ENCODE results near the gene YEATS2.
"Not testable (repeated sequence)": the region's sequence is repeated elsewhere in the genome, so short reads cannot be mapped to it uniquely, and the experiment has no call there.

YEATS2 gene

DNA sequence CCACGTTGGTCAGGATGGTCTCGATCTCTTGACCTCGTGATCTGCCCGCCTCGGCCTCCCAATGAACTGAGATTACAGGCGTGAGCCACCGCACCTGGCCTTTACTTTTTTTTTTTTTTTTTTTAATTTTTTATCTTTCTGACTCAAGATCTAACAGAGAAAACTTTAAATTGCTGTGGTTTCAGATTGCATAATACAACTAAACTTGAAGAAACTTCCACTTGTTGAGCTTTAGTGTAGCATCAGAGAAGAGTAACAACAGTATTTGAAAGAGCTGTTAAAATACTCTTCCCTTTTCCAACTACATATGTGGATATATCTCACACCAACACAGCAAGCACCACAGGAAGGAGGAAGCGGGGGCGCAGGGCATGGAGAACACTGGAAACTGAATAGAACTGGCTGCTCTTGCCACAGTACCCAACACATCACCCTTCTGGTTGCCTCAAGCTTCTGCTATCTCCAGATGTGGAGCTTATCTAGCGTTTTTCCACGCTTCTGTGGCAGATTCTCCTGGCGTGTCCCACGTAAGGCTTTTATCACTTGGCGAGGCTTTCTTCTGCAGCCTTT lies 82.4 kb downstream of the YEATS2 start:
- Histone ChIP-seq H3K4me1 (ENCODE audit: insufficient read depth, low read length) (no peaks in the 10 kb centered on the region), H3K36me3 (ENCODE audit: insufficient read depth, low read length) (peaks cover 37% of the 10 kb centered on the region), H3K4me3 (ENCODE audit: low read depth in 1 of 2, low read length in 2 of 2) (no peak overlapping the region), H3K9me3 (ENCODE audit: low read length) (no peaks in the 10 kb centered on the region), H3K27ac (ENCODE audit: low read depth, low read length) (no peak overlapping the region), H3K9ac (ENCODE audit: low read length) (no peak overlapping the region), H3K27me3 (ENCODE audit: control insufficient read depth in 1 of 2, insufficient read depth in 2 of 2, low read length in 2 of 2) (no peaks in the 10 kb centered on the region)

DNA sequence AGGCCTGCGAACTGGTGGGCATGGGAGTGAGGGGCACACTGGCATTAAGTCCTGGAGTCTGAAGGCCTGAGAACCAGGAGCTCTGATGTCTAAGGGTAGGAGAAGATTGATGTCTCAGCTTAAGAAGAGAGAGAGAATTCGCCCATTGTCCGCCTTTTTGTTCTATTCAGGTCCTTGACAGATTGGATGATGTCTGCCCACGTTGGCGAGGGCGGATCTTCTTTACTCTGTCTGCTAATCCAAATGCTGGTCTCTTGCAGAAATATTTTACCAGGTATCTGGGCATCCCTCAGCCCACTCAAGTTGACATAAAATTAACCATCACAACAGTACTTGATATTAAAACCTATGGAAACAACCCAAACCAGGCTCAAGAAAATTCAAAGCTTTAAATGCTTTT lies 83.6 kb downstream of the YEATS2 start:
- peaks cover 31% of the 10 kb centered on the region for H3K36me3 ChIP-seq (ENCODE audit: insufficient read depth, low read length)
- H3K27ac ChIP-seq (ENCODE audit: low read depth, low read length): no peak overlapping the region
- no peak overlapping the region for H3K9ac ChIP-seq (ENCODE audit: low read length)
- no peak overlapping the region for H3K4me3 ChIP-seq (ENCODE audit: low read depth in 1 of 2, low read length in 2 of 2)
- H3K4me1 ChIP-seq (ENCODE audit: insufficient read depth, low read length): no peaks in the 10 kb centered on the region
- H3K9me3 ChIP-seq (ENCODE audit: low read length): no peaks in the 10 kb centered on the region
- no peaks in the 10 kb centered on the region for H3K27me3 ChIP-seq (ENCODE audit: control insufficient read depth in 1 of 2, insufficient read depth in 2 of 2, low read length in 2 of 2)

DNA sequence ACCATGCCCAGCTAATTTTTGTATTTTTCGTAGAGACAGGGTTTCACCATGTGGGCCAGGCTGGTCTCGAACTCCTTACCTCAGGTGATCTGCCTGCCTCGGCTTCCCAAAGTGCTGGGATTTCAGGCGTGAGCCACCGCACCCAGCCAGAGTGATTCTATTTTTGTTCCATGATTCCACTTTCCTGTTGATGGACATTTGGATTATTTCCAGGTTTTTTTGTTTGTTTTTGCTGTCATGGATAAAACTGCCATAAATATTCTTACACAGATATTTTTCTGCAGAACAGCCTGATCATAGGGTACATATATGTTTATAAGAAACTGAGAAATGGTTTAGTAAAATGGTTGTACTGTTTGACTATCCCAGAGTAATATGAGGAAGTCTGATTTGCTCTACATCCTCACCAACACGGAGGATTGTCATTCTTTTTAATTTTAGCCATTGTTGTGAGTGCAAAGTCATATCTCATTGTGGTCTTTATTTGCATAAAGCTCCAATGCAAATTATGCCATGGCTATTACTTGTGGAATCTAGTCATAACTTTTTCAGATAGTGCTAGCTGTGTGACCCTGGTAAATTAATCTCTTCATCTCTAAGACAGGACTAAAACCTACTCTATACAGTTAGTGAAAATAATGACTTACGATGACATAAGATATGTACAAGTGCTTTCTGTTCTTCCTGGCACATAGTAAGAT lies 85.1 kb downstream of the YEATS2 start:
- Histone ChIP-seq H3K27ac (ENCODE audit: low read depth, low read length) (no peak overlapping the region), H3K4me3 (ENCODE audit: low read depth in 1 of 2, low read length in 2 of 2) (no peak overlapping the region), H3K36me3 (ENCODE audit: insufficient read depth, low read length) (peaks cover 25% of the 10 kb centered on the region), H3K9ac (ENCODE audit: low read length) (no peak overlapping the region), H3K27me3 (ENCODE audit: control insufficient read depth in 1 of 2, insufficient read depth in 2 of 2, low read length in 2 of 2) (no peaks in the 10 kb centered on the region), H3K9me3 (ENCODE audit: low read length) (no peaks in the 10 kb centered on the region), H3K4me1 (ENCODE audit: insufficient read depth, low read length) (no peaks in the 10 kb centered on the region)

DNA sequence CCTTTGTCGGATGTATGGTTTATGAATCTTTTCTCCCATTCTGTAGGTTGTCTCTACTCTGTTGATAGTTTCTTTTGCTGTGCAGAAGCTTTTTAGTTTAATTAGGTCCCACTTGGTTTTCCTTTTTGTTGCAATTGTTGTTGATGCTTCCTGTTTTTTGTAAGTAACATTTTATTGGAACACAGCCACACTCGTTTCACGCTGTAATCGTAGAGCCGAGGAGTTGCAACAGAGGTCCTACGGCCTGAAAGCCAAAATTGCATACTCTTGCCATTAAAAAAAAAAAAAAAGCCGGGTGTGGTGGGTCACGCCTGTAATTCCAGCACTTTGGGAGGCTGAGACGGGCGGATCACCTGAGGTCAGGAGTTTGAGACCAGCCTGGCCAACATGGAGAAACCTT lies 86.9 kb downstream of the YEATS2 start:
- not testable (repeated sequence) for H3K4me3 ChIP-seq (ENCODE audit: low read depth in 1 of 2, low read length in 2 of 2); H3K4me1 ChIP-seq (ENCODE audit: insufficient read depth, low read length); H3K9ac ChIP-seq (ENCODE audit: low read length); H3K27ac ChIP-seq (ENCODE audit: low read depth, low read length); H3K9me3 ChIP-seq (ENCODE audit: low read length); H3K27me3 ChIP-seq (ENCODE audit: control insufficient read depth in 1 of 2, insufficient read depth in 2 of 2, low read length in 2 of 2)
- peaks cover 20% of the 10 kb centered on the region for H3K36me3 ChIP-seq (ENCODE audit: insufficient read depth, low read length)

DNA sequence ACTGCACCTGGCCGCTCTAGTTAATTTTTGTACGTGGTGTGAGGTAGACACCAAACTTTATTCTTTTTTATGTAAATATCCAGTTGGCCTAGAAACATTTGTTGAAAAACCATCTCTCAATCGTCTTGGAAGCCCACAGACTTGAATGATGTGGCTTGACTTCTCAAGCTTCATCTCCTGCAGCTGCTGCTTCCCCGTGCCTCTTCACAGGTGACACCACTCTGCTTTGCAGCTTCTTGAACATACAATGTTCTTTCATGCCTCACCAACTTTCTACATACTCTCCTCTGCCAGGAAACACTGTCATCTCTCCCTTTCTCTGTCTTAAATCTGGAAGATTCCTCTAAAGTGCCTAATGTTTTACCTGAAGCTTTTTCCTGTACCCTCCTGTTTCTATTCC lies 92.2 kb downstream of the YEATS2 start:
- Histone ChIP-seq H3K4me1 (ENCODE audit: insufficient read depth, low read length) (no peaks in the 10 kb centered on the region), H3K27me3 (ENCODE audit: control insufficient read depth in 1 of 2, insufficient read depth in 2 of 2, low read length in 2 of 2) (no peaks in the 10 kb centered on the region), H3K4me3 (ENCODE audit: low read depth in 1 of 2, low read length in 2 of 2) (no peak overlapping the region), H3K27ac (ENCODE audit: low read depth, low read length) (no peak overlapping the region), H3K9ac (ENCODE audit: low read length) (no peak overlapping the region), H3K36me3 (ENCODE audit: insufficient read depth, low read length) (peaks cover 27% of the 10 kb centered on the region), H3K9me3 (ENCODE audit: low read length) (no peaks in the 10 kb centered on the region)

DNA sequence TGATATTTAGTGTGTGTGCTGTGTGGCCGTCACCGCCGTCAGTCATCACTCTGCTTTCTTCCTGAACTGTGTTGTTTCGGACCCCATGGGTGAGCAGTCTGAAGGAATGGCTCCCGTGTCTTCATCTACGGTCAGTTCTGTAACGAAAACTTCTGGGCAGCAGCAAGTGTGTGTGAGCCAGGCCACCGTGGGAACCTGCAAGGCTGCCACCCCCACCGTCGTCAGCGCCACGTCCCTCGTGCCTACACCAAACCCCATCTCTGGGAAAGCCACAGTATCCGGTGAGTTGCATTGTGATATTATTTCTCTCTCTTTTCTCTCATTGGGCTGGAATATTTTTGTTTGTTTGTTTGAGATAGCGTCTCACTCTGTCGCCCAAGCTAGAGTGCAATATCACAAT lies 93.1 kb downstream of the YEATS2 start:
- no peaks in the 10 kb centered on the region for H3K9me3 ChIP-seq (ENCODE audit: low read length)
- H3K4me3 ChIP-seq (ENCODE audit: low read depth in 1 of 2, low read length in 2 of 2): no peak overlapping the region
- no peaks in the 10 kb centered on the region for H3K4me1 ChIP-seq (ENCODE audit: insufficient read depth, low read length)
- H3K27me3 ChIP-seq (ENCODE audit: control insufficient read depth in 1 of 2, insufficient read depth in 2 of 2, low read length in 2 of 2): no peaks in the 10 kb centered on the region
- peaks cover 26% of the 10 kb centered on the region for H3K36me3 ChIP-seq (ENCODE audit: insufficient read depth, low read length)
- H3K27ac ChIP-seq (ENCODE audit: low read depth, low read length): no peak overlapping the region
- no peak overlapping the region for H3K9ac ChIP-seq (ENCODE audit: low read length)

DNA sequence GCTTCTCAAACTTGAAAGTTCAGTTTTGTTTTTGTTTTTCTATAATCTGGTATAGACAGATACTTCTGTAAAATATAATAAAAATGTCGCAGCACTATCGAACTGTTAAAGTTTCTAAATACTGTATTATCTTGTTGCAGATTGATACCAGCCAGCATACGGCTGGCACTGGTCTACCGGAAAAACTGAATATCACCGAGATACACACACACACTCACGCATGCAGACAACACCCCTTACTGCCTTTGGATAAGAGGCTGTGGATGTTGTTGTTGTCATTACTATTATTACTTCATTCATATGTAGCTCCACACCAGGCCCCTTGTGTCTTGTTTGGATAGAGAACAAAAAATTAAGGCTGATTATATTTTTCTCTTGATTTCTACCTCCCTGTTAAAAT lies 95.4 kb downstream of the YEATS2 start:
- Histone ChIP-seq H3K9ac (ENCODE audit: low read length) (no peak overlapping the region), H3K36me3 (ENCODE audit: insufficient read depth, low read length) (peaks cover 18% of the 10 kb centered on the region), H3K4me1 (ENCODE audit: insufficient read depth, low read length) (no peaks in the 10 kb centered on the region), H3K9me3 (ENCODE audit: low read length) (no peaks in the 10 kb centered on the region), H3K27me3 (ENCODE audit: control insufficient read depth in 1 of 2, insufficient read depth in 2 of 2, low read length in 2 of 2) (no peaks in the 10 kb centered on the region), H3K27ac (ENCODE audit: low read depth, low read length) (no peak overlapping the region), H3K4me3 (ENCODE audit: low read depth in 1 of 2, low read length in 2 of 2) (no peak overlapping the region)

DNA sequence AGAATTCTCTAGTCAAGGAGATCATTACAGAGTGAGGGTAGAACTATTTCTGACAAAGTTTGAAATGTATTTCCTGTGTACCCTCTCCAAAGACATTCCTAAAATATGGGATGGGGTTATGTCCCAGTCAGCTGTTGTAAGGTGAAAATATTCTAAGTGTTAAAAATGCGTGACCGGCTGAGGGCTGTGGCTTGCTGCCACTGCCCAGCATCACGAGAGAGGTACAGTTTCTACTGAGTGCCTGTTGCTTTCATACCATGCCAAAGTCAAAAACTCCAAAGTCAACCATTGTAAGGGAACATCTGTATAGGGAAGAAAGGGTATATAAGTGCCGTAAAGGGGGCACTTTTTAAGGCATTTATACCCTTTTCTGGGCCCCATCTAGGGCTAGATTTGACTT lies 96.9 kb downstream of the YEATS2 start:
- Histone ChIP-seq H3K9ac (ENCODE audit: low read length) (no peak overlapping the region), H3K27me3 (ENCODE audit: control insufficient read depth in 1 of 2, insufficient read depth in 2 of 2, low read length in 2 of 2) (no peaks in the 10 kb centered on the region), H3K36me3 (ENCODE audit: insufficient read depth, low read length) (peaks cover 29% of the 10 kb centered on the region), H3K27ac (ENCODE audit: low read depth, low read length) (no peak overlapping the region), H3K4me3 (ENCODE audit: low read depth in 1 of 2, low read length in 2 of 2) (no peak overlapping the region), H3K9me3 (ENCODE audit: low read length) (no peaks in the 10 kb centered on the region), H3K4me1 (ENCODE audit: insufficient read depth, low read length) (no peaks in the 10 kb centered on the region)

DNA sequence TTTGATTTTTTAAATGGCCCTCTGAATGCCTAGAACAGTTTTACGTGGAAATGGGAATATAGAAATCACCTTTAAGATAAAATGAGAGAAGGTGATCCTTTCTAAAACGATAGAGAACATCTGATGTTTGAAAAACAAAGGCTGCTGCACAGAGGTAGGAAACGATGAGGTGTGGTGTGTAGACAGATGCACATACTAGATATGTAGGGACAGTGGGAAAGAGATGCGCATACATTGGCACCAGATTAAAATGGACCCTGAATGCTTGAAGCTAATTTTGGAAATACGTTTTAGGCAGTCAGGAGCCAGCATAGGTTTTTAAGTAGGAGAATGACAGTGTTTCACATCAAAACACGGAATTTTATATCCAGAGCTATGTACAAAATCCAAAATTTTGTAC lies 98.8 kb downstream of the YEATS2 start:
- Histone ChIP-seq H3K36me3 (ENCODE audit: insufficient read depth, low read length) (peaks cover 32% of the 10 kb centered on the region), H3K27ac (ENCODE audit: low read depth, low read length) (no peak overlapping the region), H3K27me3 (ENCODE audit: control insufficient read depth in 1 of 2, insufficient read depth in 2 of 2, low read length in 2 of 2) (no peaks in the 10 kb centered on the region), H3K9me3 (ENCODE audit: low read length) (no peaks in the 10 kb centered on the region), H3K4me3 (ENCODE audit: low read depth in 1 of 2, low read length in 2 of 2) (no peak overlapping the region), H3K4me1 (ENCODE audit: insufficient read depth, low read length) (no peaks in the 10 kb centered on the region), H3K9ac (ENCODE audit: low read length) (no peak overlapping the region)

DNA sequence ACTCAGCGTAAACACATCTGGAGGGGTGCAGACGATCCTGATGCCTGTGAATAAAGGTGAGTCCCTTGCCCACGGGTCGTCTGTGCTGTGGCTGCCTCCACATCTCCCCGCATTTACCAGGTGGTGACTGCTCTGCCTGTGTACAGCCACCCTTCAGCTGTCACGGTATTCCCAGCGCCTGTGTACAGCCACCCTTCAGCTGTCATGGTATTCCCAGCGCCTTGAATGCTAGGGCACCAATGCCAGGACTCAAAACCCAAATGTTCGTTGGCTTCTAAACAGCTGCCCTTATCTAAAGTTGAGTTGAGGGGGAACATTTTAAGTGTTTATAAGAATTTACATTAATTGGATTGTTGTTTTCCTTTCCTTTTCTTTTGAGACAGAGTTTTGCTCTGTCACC lies 100.4 kb downstream of the YEATS2 start:
- peaks cover 45% of the 10 kb centered on the region for H3K36me3 ChIP-seq (ENCODE audit: insufficient read depth, low read length)
- H3K9me3 ChIP-seq (ENCODE audit: low read length): no peaks in the 10 kb centered on the region

DNA sequence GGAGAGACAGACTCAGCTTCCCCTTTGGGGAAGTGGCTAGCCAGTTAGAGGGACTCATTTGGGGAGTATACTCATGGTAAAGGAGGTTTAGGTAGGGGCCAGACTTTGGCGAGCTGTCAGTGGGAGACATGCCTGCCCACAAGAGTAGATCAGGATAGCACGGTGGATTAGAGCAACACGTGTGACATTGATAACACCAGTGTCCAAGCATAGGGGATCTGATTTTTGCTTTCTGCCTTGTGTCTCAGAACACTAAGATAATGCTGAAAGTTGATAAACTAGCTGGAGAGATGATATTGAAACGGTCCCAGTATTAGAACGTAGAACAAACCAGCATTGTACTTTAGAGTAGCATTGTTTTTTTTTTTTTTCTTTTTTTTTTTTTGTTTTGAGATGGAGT lies 101.9 kb downstream of the YEATS2 start:
- H3K27me3 ChIP-seq (ENCODE audit: control insufficient read depth in 1 of 2, insufficient read depth in 2 of 2, low read length in 2 of 2): no peaks in the 10 kb centered on the region
- H3K9ac ChIP-seq (ENCODE audit: low read length): no peak overlapping the region
- H3K4me1 ChIP-seq (ENCODE audit: insufficient read depth, low read length): no peaks in the 10 kb centered on the region
- peaks cover 59% of the 10 kb centered on the region for H3K36me3 ChIP-seq (ENCODE audit: insufficient read depth, low read length)
- no peak overlapping the region for H3K27ac ChIP-seq (ENCODE audit: low read depth, low read length)
- H3K9me3 ChIP-seq (ENCODE audit: low read length): no peaks in the 10 kb centered on the region
- H3K4me3 ChIP-seq (ENCODE audit: low read depth in 1 of 2, low read length in 2 of 2): no peak overlapping the region

More for the DNA sequence above, 100.4 kb downstream of the YEATS2 start:
- H3K9ac ChIP-seq (ENCODE audit: low read length): no peak overlapping the region
- no peak overlapping the region for H3K27ac ChIP-seq (ENCODE audit: low read depth, low read length)
- H3K4me3 ChIP-seq (ENCODE audit: low read depth in 1 of 2, low read length in 2 of 2): no peak overlapping the region
- H3K4me1 ChIP-seq (ENCODE audit: insufficient read depth, low read length): no peaks in the 10 kb centered on the region
- H3K27me3 ChIP-seq (ENCODE audit: control insufficient read depth in 1 of 2, insufficient read depth in 2 of 2, low read length in 2 of 2): no peaks in the 10 kb centered on the region

DNA sequence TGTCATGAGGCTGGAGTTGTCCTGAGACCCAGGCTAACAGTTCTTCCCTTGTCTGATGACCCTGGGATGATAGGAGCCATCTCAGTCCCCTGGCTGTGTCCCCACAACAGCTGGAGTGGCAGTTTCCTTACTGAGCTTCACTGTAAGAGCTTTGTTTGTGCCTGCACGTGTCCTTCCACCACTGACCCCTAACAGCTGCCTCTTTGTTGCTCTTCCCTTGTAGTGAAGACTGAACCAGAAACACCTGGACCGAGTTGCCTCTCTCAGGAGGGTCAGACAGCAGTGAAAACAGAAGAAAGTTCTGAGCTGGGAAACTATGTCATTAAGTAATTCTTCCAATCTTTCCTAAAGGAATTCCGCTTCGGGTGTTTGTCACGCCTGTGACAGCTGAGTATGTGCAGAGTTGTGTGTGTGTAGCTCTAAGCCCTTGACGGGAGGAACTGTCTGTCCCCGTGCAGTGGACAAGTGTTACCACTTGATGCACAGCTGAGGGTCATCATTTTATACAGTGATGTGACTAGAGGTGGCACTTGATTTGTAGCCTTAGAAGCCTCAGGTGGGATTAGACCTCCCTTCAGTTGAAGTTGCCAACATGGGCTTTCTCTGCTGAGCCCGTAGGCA lies 102.8 kb downstream of the YEATS2 start:
- no peak overlapping the region for H3K27ac ChIP-seq (ENCODE audit: low read depth, low read length)
- no peaks in the 10 kb centered on the region for H3K9me3 ChIP-seq (ENCODE audit: low read length)
- peaks cover 62% of the 10 kb centered on the region for H3K36me3 ChIP-seq (ENCODE audit: insufficient read depth, low read length)

More for the DNA sequence above, 102.8 kb downstream of the YEATS2 start:
- Histone ChIP-seq H3K9ac (ENCODE audit: low read length) (no peak overlapping the region), H3K27me3 (ENCODE audit: control insufficient read depth in 1 of 2, insufficient read depth in 2 of 2, low read length in 2 of 2) (no peaks in the 10 kb centered on the region), H3K4me3 (ENCODE audit: low read depth in 1 of 2, low read length in 2 of 2) (no peak overlapping the region), H3K4me1 (ENCODE audit: insufficient read depth, low read length) (no peaks in the 10 kb centered on the region)
